GM21576 (cell line): ENCODE results near the gene TIGD3.

Source experiments
- ATAC-seq: cut with Tn5 transposase; IDR thresholded peaks from one replicate; pipeline ENCODE4 v1.9.1; 2021; ENCODE audit warnings: mild to moderate bottlenecking, moderate library complexity; ENCODE audit not compliant: unreplicated experiment

Gene TIGD3

DNA sequence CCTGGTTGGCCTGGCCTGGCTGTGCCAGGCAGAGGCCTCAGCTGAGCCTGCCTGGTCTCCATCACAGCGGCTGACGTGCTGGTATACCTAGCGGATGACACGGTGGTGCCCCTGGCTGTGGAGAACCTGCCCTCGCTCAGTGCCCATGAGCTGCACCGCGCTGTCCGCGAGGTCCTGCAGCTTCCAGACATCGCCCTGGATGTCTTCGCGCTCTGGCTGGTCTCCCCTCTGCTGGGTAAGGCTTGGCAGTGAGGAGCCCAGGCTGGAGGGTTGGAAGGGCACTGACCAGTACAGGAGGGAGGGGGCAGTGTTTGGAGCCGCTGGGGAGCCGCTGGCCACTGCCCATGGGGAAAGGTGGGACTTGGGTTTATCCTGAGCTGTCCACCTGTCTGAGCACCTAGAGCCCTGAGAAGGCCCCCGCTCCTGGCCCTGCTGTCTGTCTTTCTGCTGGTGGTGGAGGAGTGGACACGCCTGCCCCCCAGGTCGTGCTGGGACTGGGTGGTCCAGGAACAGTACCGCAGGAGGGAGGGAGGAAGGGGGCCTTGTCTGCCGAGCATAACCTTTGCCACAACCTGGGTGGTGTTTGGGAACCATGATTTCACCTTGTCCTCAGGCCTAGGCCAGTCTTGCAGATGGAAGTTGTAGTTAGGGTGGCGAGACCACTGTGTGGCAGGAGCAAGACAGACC, 34.9 kb downstream of the TIGD3 start:
- no peak for ATAC-seq

DNA sequence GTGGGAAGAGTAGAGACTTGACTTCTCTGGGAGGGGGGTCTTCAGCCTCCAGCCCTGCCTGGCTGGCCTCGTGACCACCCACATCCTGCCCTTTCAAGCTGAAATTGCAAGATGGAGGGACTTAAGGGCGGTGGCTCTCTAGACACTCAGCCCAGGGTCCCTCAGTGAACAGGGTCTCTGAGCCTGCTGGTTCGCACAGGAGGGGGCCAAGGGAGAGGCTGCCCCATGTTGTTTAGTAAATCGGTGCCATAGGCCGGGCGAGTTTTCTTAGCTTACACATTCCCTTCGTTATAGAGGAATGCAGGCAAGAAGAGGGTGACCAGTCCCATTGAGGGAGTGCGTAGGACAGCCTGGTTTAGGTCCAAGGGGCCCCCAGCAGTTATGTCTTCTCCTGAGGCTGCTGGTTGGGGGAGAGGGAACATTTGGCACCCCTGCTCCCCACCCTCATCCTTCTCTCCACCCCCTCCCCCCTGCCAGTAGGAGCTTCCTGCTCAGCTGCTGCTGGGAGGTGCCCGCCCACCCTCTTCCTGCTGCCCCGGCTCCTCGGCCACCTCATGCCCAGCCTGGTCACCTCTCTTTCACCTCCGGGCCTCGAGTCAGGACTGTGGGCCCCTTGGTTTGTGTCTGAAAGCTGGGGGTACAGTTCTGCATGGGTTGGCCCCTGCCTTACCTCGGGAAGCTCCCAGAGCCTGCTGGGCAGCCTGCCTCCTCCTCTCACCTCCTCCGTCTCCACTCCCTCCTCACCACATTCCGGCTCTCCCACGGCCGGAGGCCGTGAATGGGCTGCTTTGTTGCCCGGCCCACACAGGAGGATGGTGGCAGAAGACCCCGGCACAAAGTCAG, 35.8 kb downstream of the TIGD3 start:
- ATAC-seq: no peak

DNA sequence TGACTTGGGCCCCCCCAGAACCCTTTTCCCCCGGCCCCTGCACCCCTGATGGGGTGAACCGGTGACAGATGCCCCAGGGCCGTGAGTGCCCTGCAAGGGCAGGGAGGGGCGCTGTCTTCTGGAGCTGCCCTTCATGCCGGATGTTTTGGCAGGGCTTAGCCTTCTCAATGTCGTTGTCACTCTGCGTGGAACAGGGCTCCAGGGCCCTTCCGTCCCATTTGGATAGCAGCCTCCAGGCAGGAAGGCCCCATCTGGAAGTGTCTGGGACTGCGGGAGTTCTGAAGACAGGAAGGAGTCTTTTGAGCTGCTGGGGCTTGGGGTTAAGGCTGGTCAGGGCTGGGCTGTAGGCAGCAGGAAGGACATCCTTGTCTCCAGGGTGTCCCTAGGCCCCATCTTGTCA, 36.4 kb downstream of the TIGD3 start:
- no peak for ATAC-seq

DNA sequence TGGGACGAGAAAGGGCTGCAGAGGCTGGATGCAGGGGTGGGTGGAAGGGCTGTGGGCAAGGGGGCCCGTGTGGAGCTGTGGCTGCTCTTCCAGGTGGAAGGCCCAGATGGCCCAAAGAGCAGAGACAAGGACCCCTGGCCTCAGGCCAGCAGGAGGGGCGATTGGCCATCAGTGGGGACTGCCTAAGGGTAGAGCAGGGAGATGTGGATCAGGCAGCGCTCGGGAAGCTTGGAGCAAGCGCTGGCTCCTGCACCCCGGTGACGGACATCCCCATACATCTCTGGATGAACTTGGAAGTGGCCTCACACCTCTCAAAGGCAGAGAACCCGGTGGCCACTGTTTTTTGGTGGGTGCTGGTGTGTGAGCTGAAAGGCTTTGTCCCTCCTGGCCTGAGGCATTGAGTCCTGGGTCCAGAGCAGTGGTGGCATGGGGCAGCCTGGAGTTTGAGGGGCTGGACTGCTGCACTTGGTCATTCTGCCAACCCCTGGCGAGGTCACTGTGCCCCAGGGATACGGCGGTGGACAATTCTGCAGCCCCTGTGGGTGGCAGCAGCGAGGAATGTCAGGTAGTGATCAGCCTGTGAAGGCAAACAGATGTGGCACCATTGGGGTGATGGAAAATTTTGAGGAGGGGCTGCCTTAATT, 37.8 kb downstream of the TIGD3 start:
- no peak for ATAC-seq

DNA sequence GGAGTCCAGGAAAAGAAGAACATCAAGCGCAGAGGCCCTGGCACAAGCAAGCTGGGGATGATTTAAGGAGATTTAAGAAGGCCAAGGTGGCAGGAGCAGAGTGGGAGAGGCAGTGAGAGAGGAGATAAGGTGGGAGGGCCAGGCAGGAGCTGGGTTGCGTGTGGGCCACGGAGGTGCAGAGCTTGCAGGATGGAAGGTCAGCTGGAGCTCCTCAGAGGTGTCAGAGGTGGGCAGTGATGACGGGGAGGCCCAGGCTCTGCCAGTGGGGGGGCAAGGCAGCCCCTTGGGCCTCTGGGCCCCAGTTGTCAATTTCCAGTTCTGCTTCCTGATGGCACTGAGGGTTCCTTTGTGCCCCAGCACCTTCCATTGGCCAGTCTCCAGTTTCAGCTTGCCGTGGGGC, 38.3 kb downstream of the TIGD3 start:
- no peak for ATAC-seq

DNA sequence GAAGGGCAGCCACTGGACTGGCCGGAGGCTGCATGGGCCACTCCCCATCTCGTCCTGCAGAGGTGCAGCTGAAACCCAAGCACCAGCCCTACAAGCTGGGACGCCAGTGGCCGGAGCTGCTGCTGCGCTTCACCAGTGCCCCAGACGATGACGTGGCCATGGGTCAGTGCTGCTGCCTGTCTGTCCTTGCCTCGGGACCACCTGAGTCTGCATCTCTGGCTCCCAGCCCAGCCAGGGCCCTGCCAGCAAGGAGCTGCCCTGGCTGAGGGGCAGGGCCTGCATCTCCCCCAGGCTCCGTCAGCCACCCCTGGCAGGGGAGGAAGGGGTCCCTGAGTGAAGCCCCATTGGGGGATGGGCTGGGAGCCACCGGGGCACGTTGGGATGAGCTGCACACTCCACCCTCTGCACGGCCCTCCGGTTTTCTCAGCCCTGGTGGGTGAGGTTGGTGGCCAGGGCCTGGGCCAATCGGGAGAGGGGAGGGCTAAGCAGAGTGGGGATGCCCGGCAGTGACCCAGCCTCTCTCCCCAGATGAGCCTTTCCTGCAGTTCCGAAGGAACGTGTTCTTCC, 39.0 kb downstream of the TIGD3 start:
- no peak for ATAC-seq

DNA sequence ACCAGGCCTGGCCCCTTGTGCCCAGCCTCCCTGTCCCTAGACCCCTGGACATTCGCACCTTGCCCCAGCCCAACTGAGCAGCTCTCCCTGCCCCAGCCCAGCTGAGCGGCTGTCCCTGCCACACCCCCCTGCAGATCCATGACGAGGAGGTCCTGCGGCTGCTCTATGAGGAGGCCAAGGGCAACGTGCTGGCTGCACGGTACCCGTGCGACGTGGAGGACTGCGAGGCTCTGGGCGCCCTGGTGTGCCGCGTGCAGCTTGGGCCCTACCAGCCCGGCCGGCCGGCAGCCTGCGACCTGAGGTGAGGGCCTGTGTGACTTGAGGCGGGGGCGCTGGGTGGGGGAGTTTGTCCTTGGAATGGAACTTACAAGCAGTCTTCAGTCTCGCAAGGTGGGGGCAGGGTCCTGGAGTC, 39.6 kb downstream of the TIGD3 start:
- ATAC-seq: no peak

DNA sequence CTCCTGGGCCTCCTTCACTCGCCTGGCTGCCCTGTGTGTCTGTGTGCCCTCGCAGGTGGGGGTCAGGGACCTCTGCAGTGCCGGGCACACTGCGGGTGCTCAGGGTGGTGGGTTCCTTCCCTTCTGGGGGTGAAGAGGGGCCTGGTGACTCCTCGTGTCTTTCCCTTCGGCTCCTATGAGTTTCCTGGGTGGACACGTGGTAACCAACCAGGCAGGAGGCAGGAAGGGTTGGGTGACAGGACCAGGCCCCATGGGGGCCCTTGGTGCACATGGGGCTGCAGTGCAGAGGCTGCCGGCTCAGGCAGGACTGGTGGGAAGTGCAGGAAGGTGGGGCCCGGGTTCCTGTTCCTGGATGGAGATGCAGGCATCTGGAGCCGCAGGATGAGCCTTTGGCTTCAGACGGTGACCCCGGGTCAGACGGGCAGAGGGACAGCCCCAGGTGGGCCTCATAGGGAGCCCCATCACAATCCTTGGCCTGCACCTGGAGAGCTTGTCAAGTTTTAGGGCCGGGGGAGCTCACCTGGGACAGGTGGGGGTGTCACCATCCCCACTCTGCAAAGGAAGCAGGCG, 41.5 kb downstream of the TIGD3 start:
- no peak for ATAC-seq

DNA sequence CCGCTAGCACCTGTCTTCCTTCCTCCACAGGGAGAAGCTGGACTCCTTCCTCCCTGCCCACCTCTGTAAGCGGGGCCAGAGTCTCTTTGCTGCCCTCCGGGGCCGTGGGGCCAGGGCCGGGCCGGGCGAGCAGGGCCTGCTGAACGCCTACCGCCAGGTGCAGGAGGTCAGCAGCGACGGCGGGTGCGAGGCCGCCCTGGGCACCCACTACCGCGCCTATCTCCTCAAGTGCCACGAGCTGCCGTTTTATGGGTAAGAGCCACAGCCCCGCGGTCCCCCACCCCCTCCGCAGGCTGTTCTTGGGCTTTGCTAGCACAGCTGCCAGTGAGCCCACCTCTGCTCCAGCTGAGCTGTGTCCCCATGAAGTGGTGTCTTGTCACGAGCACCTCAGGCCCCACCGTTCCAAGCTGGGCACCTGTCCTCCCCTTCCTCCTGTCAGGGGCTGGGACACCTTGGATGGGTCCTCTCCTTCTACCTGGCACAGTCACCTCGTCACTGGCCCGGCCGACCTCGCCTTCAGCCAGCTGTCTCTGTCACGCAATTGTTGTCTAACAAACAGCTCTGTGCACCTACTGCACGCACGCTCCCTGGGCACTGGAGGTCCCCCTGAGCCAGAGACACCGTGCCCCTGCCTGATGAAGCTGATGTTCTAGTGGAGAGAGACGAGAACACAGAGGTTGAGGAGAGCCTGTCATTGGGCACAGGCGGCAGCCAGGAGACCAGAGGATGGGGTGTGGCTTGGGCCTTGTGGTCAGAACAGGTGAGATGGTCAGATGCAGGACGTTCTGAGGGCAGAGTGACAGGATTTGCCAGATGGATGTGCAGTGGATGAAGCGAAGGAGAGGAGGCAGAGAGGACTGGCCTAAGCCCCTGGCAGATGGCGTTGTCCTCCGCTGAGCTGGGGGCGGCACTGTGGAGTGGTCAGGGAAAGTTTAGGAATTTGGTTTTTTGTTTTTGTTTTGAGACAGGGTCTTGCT, 42.5 kb downstream of the TIGD3 start:
- no peak for ATAC-seq

DNA sequence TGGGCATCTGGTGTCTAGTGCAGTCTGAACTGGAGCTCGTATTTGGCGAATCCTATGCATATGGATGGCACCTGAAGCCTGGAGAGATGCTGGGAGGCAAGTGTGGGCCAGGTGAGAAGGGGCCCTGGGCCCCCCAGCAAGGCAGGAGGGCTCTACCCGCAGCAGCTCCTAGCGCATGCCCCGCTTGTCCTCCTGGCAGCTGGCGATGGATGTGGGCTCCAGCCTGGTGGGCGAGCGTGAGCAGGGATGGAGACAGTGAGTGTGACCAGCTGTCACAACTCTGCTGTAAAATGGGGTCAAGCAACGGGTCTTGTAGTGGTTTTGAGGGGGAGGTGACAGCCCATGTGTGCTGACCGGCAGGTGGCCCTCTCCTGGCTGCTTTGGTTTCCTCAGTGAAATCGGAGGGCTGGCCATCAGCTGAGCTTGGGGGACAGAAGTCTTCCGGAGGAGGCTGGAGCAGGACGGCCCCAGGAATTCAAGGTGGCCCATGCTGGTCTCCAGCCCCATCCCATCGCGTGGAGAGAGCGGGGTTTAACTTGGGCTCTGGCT, 43.9 kb downstream of the TIGD3 start:
- no peak for ATAC-seq

DNA sequence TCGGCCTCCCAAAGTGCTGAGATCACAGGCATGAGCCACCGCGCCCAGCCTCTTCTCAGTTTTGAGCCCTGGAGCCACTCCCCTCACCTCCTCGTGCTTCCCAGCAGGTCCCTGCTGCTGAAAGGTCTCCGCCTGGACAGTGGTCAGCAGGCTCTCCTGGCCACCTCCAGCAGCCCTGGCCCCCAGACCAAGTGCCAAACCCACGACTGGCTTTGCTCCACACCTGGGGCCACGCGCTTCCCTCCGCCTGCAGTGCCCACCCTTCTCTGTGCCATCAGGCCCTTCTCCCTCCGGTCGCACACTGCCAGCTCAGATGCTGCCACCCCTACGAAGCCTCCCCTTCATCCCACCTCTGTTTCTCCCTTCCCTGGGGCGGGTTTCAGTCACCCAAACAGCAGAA, 44.7 kb downstream of the TIGD3 start:
- no peak for ATAC-seq

DNA sequence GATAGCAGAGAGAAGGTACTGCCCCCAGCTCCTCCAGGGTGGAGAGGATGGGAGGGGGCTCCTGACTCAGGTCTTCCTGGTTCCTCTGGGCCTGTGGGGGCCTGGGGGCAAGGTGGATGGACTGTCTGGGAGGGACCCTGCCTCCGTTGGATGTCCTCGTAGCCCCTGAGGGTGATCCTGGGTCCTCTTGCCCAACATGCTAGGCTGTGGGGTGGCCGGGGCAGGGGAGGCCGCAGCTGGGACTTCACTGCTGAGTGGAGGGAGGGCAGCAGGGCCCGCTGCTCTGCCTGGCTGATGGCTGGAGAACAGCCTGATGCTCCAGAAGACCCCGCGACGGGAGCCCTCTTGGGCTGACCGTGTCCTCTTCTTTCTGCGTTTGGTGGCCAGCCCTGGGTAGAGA, 45.3 kb downstream of the TIGD3 start:
- ATAC-seq: no peak

DNA sequence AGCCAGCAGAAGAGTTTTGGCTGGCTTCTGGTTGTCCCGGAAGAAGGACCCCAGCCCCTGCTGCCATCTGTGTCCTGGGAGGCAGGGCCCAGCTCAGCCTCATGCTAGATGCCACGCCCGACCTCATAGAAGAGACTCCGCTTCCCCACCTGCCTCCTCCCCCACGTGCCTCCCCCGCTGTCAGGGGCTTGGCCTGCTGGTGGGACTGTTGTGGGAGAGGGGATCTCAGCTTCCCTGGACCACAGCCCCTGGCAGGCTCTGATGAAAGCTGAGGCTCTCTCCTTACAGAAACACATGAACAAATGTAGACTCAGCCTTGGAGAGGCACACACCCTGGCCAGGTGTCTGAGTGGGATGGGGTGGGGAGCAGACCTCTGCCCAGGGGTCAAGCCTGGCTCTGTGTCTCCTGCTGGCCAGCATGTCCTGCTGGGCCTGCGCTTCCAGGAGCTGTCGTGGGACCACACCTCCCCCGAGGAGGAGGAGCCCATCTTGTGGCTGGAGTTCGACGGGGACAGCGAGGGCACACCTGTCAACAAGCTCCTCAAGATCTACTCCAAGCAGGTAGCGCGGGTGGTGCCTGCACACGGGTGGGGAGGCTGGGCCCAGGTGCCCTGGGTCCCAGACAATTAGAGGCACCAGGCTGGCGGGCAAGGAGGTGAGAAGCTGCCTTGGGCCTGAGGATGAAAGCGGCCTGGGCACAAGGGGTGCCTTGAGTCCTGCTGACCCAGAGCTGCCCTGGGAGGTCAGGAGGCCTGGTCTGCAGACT, 45.9 kb downstream of the TIGD3 start:
- ATAC-seq: no peak

DNA sequence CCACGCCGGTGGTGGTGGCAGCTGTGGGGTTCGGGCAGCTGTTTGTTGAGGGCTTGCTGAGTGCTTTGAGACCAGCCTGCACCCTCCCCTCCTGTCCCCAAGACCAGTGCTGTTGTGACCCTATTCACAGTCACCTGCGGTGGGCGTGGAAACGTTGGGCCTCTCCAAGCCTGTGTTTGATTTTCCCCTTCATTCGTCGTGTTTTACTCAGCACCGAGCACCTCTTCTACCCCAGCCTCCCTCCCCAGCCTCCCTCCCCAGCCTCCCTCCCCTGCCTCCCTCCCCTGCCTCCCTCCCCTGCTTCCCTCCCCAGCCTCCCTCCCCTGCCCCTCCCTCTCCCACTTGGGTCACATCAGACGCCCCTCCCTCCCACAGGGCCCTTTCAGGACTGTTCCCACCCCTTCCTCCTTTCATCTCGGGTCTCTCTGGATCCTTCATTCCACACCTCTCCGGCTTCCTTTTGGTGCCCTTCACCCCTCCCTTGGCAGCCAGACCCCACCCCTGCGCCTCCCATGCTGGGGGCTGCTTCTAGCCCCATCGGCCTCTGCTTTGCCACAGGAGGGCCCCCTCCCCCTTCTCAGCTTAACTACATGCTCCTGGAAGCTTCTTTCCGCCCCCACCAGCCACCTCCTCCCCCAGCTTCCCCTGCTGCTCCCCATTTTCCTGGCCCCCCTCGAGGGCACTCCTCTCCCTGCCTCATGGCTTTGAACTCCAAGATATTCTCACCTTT, 46.7 kb downstream of the TIGD3 start:
- ATAC-seq: no peak

DNA sequence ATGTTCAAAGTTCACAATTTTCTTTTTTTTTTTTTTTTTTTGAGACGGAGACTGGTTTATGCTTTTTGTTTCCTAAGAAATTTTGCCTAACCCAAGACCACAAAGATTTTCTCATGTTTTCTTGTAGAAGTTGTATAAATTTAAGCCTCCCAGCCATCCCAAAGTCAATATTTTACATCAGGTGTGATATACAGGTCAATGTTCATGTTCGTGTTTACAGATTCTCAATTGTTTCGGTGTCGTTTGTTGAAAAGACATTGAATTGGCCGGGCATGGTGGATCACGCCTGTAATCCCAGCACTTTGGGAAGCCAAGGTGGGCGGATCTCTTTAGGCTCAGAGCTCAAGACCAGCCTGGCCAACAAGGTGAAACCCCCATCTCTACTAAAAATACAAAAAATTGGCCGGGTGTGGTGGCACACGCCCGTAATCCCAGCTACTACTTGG, 47.3 kb downstream of the TIGD3 start:
- ATAC-seq: no peak

DNA sequence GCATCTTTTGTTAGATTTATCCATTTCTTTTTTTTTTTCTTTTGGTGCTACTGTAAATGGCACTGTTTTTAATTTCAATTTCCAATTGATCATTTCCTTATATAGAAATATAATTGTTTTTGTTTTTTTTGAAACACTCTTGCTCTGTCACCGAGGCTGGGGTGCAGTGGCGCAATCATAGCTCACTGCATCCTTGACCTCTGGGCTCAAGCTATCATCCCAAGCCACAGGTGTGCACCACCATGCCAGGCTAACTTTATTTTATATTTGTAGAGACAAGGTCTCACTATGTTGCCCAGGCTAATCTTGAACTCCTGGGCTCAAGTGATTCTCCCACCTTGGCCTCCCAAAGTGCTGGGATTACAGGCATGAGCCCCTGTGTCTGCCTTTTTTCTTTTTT, 48.2 kb downstream of the TIGD3 start:
- ATAC-seq: no peak

DNA sequence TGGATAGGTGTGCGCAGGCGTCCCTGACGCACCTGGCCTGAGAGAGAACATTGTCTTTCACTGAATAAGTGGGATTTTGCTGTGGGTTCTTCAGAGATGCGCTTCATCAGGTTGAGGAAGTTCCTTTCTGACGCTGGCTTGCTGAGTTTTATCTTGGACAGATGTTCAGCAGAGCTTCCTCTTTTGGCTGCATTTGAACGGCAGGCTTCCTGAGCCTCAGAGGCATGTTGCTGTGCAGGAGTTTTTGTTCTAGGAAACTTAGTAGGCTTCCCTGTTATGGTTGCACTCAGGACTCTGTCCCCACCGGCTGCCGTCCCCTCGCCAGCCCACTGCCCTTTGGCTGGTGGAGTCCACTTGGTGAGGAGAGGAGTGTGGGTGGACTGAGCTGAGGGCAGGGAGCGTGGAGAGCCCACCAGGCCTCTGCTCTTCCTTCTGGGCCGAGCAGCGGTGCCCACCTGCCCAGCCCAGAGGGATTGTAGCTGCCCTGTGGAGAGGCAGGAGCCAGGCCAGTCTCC, 49.1 kb downstream of the TIGD3 start:
- ATAC-seq: no peak

DNA sequence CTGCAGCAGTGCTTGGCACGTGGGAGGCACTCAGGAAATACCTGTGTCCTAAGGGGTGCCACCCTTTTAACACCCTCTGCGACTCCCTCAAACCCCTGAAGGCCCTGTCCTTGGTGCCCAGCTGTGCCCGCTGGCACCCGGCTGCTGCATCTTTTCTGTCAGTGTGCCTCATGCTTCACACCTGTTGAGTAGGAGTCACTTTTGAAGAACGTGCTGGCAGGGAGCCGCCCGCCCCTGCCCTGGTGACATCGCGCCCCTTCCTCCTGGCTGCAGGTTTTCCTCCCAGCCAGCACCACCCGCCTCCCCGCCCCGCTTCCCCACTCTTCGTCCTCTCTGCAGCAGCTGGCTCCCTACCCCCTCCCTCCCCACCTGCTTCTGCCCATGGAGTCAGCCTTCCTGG, 49.7 kb downstream of the TIGD3 start:
- ATAC-seq: no peak
